BE2C (cell line): Measurements from ENCODE around the gene CXXC1. TPM values are rescaled to one million over a fixed set of nuclear protein-coding genes. Genes with fewer than 3 reads are reported as not detected.
A peak's percentile ranks its signal among the peaks of the same experiment; 100 is the strongest.

Source experiments
- DNase-seq: peaks from one replicate; pipeline ENCODE4 v3.0.0-alpha.2; 2020
- H3K27me3 ChIP-seq: fragments of 250-450 bp; sonication (Bioruptor Pico); 2 replicates; pipeline ENCODE4 v1.5.1; 2020; ENCODE audit warnings: mild to moderate bottlenecking
- H3K36me3 ChIP-seq: fragments of 250-450 bp; sonication (Bioruptor Pico); 2 replicates; pipeline ENCODE4 v1.5.1; 2020; ENCODE audit warnings: mild to moderate bottlenecking
- H3K4me1 ChIP-seq: fragments of 250-450 bp; sonication (Bioruptor Pico); 2 replicates; pipeline ENCODE4 v1.5.1; 2020
- H3K4me3 ChIP-seq: 2 replicates; pipeline ENCODE4 v1.5.1; 2011; ENCODE audit warnings: low read depth, low read length
- H3K9me3 ChIP-seq: fragments of 250-450 bp; sonication (Bioruptor Pico); 2 replicates; pipeline ENCODE4 v1.5.1; 2020
- polyA plus RNA-seq: library from polyadenylated mRNA; unstranded; fragments of >200 nt; gene quantifications from one replicate; pipeline ENCODE4 v1.2.1, GENCODE V29; 2012; ENCODE audit warnings: low read depth, missing spikeins; ENCODE audit not compliant: insufficient read length, insufficient read depth
- TF ChIP-seq, protein P1 (sequence below): IDR thresholded peaks from 2 replicates; pipeline ENCODE4 v1.5.1; 2012; ENCODE audit warnings: mild to moderate bottlenecking, low read depth, low read length

Gene CXXC1
- 138 TPM for polyA plus RNA-seq

DNA sequence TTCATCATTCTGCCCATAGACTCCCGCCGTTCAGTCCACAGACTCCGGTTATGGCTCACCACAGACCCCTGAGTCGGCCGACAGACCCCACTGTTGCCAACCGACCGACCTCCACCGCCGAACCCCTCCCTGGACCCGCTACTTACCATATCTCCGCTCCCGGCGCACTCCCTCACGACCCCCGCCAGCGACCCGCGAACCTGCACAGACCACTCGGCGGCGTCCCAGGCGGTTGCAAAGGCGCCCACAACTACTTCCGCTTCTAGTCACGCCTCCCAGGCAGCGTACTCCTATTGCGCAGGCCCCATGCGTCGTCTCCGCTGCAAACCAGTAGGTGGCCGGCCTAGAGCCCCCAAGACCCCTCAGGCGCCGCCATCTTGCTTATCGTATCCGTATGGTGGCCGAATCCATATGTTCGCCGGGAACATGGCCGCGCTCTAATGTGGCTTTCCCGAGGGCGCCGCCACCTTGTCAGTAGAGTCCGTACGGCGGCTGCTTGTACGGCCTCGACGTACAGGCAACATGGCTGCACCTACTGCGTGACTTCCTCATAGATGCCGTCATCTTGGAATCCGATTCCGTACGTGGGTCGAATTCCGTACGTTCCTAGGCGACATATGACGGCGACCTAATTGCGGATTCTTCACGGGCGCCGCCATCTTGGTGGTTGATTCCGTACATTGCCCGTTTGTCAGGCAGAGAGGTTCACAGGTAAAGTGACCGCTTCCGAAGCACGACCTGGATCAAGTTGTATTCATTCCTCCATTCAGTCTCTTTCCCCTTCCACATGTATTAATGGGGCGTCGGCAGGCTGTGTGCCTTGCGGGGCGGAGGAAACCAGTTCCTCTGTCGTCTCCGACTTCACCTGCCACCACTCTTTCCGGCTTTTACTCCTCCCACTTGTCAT lies at the start of gene CXXC1:
Gene CXXC1, minus strand, starts transcription at position 252 of the 907 bp plus-strand sequence. Its CDS starts 103 bp downstream, at position 149.
- TF ChIP-seq, protein P1, sequence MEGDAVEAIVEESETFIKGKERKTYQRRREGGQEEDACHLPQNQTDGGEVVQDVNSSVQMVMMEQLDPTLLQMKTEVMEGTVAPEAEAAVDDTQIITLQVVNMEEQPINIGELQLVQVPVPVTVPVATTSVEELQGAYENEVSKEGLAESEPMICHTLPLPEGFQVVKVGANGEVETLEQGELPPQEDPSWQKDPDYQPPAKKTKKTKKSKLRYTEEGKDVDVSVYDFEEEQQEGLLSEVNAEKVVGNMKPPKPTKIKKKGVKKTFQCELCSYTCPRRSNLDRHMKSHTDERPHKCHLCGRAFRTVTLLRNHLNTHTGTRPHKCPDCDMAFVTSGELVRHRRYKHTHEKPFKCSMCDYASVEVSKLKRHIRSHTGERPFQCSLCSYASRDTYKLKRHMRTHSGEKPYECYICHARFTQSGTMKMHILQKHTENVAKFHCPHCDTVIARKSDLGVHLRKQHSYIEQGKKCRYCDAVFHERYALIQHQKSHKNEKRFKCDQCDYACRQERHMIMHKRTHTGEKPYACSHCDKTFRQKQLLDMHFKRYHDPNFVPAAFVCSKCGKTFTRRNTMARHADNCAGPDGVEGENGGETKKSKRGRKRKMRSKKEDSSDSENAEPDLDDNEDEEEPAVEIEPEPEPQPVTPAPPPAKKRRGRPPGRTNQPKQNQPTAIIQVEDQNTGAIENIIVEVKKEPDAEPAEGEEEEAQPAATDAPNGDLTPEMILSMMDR: peak; percentile 40
- DNase-seq: peak; percentile 94
- Histone ChIP-seq H3K4me3 (peak within 1 kb of the TSS; percentile 80), H3K27me3 (no peaks in the 10 kb centered on the region), H3K4me1 (no peaks in the 10 kb centered on the region), H3K9me3 (no peaks in the 10 kb centered on the region), H3K36me3 (no peaks in the 10 kb centered on the region; the same call in 1 of the 2 replicates)

DNA sequence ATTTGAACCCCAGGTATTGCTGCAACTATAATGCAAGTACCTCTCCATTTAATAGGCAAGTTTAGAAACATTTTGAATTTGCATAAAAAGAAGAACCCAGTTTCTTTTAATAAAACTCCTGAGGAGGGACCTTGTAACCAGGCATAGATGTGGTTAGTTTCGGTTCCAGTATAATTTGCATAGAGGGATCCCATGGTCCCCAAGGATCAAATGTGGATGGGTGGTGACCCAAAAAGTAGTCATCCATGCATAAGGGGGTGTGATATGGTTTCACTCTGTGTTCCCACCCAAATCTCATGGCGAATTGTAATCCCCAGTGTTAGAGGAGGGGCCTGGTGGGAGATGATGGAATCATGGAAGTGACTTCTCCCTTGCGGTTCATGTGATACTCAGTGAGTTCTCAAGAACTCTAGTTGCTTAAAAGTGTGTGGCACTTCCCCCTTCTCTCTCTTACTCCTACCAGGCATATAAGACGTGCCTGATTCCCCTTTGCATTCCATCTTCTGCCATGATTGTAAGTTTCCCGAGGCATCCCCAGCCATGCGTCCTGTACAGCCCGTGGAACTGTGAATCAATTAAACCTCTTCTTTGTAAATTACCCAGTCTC lies 47.2 kb upstream of the CXXC1 start:
- TF ChIP-seq, protein P1: no peak
- H3K4me1 ChIP-seq: no peaks in the 10 kb centered on the region

DNA sequence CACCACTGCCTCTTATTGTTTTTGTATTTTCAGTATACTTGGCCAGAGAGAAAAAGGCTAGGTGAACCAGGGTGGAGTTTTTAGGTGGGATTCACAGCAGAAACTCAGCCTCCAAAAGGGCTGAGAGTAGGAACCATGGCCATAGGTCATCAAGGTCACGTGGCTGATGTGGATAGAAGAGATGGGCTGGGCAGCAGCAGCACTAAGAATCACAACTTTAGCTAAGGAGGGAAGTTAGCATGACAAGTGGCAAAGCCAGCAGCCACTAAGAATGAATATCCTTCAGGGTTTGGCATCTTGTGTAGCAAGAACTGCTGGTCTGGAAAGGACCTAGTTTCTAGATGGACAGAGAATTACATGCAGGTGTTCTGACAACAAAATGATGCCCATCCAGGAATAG lies 44.2 kb upstream of the CXXC1 start:
- H3K36me3 ChIP-seq: no peaks in the 10 kb centered on the region
- H3K27me3 ChIP-seq: no peaks in the 10 kb centered on the region
- H3K9me3 ChIP-seq: no peaks in the 10 kb centered on the region
- H3K4me1 ChIP-seq: no peaks in the 10 kb centered on the region
- H3K4me3 ChIP-seq: no peak overlapping the region
- TF ChIP-seq, protein P1: no peak
- DNase-seq: no peak

More for the DNA sequence above, 47.2 kb upstream of the CXXC1 start:
- H3K9me3 ChIP-seq: no peaks in the 10 kb centered on the region
- H3K4me3 ChIP-seq: no peak overlapping the region
- no peaks in the 10 kb centered on the region for H3K36me3 ChIP-seq
- no peak for DNase-seq
- H3K27me3 ChIP-seq: no peaks in the 10 kb centered on the region

DNA sequence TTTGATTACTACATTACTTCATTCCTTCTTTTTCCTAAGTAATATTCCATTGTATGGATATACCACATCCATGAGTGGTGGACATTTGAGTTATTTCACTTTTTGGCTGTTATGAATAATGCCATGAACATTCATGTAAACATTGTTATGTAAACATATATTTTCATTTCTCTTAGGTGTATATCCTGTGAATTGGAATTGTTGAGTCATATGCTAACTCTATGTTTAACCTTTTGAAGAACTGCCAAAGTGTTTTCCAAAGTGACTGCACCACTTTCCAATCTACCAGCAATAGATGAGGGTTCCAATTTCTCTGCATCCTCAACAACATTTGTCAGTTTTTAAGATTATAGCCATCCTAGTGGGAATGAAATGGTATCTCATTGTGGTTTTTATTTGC lies 42.7 kb upstream of the CXXC1 start:
- Histone ChIP-seq H3K27me3 (no peaks in the 10 kb centered on the region), H3K36me3 (no peaks in the 10 kb centered on the region), H3K9me3 (no peaks in the 10 kb centered on the region), H3K4me3 (no peak overlapping the region), H3K4me1 (no peaks in the 10 kb centered on the region)
- TF ChIP-seq, protein P1: no peak
- no peak for DNase-seq

DNA sequence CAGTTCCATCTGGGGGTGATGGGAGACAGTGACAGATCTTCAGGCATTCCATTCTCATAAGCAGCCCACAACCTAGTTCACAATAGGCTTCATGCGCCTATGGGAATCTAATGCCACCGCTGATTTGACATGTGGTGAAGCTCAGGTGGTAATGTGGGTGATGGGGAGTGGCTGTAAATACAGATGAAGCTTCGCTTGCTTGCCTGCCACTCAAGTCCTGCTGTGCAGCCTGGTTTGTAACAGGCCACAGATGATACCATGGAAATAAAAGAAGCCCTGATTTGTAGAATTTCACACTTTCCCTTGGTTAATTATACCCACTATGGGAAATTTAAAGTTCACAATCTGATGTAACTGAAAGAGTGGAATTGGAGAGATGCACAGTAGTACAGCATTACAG lies 40.5 kb upstream of the CXXC1 start:
- Histone ChIP-seq H3K9me3 (no peaks in the 10 kb centered on the region), H3K4me1 (no peaks in the 10 kb centered on the region), H3K27me3 (0 out of 2 replicates have a peak, but pooled peaks cover 4% of the 10 kb centered on the region), H3K4me3 (no peak overlapping the region), H3K36me3 (no peaks in the 10 kb centered on the region)
- TF ChIP-seq, protein P1: no peak
- no peak for DNase-seq
